ENCODE results near the gene FOXP2.

GRCh38 chr7:114413761-114414155 lies 857 bp upstream of the FOXP2 start:
- TF ChIP-seq CTCF (IDR thresholded peaks at IDR 0.05 in 8 of 11, conservative IDR thresholded peaks at IDR 0.05 in 3 of 11) (no peak), POLR2A (IDR thresholded peaks at IDR 0.05) (no peak)
